NCI-H146 (cell line): ENCODE results near the gene TMPRSS13.

ENCODE experiments used
- DNase-seq: peaks from one replicate; lab custom pipeline; 2025; lab: John Stamatoyannopoulos, UW

Gene TMPRSS13

DNA sequence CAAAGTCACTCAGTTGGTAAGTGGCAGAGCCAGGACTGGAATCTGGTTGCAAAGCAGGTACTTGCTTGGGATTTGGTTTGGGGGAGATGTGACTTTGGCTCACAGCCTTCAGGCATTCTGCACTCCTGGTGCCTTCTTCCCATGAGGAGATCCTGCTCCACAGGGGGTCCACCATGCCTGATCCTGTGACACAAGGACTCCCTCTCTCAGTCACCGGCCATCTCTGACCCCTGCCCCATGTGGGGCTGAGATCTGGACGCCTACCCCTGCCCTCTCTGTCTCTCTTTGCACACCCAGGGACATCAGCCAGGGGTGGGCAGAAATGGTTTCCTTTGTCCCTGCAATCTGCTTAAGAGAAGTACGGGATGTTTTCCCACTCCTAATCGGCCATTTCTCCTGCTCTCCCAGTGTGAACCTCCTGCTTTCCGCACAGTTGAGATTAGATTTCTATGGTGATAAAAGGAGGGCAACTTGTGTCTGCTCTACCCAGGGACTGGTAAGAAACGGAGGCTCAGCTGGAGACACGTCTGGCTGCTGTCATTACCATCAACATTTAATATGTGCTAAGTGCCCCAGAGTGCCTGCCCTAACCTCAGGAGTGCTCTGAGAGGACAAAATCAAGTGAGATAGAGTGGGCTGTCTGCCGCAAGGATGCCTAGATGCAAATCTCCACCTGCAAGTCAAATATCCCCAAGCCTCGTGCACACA lies 41.6 kb downstream of the TMPRSS13 start:
- DNase-seq: peak; percentile 53

- no peak for DNase-seq
Observed at GRCh38 chr11:117885777-117886176, 43.4 kb downstream of the TMPRSS13 start.

GRCh38 chr11:117884994-117885393 lies 44.2 kb downstream of the TMPRSS13 start:
- DNase-seq: no peak

- no peak for DNase-seq
Observed at GRCh38 chr11:117883063-117883462, 46.1 kb downstream of the TMPRSS13 start.

DNA sequence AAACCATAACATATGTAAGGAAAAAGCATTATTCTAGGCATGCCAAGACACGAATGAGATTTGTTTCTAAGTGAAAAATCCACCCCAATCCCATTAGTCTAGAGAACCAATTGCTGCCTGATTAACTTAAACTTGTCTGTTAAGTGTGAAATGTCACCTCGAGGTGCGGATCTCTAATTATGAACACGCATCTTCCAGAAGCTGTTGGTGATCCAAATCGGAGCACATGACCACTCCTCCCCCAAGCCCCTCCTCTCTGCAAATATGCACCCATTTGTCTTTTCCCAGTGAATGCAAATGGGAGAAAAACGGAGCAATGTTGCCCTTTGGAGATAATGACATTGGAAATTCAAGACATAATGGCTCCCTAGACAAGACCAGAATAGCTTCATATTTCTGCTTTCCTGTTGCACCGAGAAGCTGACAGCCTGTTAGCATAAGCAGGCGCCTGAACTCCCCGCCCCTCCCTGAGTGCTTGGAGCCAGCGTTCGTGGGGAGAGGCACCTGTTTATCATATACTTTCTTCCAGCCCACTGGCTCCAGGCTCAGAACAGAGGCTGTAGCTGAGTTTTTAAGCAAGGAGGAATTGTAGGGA lies 46.8 kb downstream of the TMPRSS13 start:
- DNase-seq: peak; percentile 49

GRCh38 chr11:117881217-117881616 lies 48.0 kb downstream of the TMPRSS13 start:
- DNase-seq: no peak

DNA sequence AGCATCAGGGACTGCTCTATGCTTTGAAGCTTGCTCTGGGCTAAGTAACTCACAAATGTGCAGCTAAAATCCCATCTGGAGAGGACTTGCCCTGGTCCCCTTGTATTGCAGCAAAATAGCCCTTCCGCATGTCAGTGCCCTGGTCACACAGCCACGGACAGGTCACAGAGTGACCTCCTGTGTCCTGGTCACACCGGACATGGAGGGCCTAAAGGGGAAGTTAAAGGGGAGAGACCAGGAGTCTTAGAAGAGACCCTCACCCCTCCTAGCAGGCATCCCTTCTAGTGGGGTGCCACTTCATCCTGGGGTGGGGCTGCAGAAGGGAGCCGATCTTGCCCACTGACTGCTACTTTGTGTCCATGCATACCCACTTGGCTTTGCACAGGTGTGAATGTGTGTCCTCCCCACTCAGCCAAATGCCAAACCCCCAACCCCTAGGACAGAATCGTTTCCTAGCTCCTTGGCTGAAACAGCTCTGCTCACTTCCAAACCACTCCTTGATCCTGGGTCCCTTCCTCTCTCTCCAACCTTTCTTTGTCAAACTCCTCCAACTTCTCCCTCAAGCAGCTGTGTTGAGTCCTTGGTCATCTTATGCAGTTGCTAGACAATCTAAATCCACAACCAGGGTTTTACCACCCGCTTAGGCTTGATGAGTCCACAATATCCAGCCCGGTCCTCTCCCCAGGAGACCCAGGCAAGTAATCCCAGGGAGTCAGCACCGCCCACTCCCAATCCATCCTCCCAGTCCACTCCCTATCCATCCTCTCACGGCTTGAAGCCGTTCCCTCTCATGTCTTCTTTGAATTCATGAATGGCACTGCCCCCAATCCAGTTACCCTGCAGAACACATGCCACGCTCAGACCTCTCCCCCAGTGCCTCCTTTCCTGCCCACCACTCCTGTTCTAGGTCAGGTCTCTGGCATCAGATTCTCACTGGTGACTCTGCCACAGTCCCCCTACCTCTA lies 49.4 kb downstream of the TMPRSS13 start:
- no peak for DNase-seq

DNA sequence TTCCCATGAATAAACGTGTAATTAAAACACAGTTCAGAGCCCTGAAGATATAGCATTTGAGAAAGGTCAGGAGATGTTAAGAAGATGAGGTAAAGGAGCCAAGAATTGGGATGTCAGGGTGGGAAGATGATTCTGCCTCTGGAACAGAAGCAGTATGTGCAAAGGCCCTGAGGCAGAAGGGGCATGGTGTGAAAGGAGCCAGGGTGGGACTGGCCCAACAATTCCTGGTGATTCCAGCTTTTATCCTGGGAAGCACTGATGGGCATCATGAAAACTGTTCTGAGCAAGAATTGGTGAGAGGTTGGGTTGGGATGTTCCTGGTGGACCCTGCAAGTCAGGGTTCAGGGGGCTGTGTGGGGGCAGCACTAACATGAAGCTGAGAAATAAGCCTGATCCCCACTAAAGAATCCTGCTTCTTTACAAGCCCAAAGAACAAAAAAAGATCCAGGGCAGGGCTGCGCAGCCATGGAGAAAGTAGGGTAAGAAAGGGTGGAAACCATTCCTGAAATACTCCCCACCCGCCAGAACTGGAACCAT lies 50.2 kb downstream of the TMPRSS13 start:
- no peak for DNase-seq

- no peak for DNase-seq
Observed at GRCh38 chr11:117878314-117878938, 50.8 kb downstream of the TMPRSS13 start.

GRCh38 chr11:117877120-117877784 lies 52.0 kb downstream of the TMPRSS13 start:
- DNase-seq: peak; percentile 69

DNA sequence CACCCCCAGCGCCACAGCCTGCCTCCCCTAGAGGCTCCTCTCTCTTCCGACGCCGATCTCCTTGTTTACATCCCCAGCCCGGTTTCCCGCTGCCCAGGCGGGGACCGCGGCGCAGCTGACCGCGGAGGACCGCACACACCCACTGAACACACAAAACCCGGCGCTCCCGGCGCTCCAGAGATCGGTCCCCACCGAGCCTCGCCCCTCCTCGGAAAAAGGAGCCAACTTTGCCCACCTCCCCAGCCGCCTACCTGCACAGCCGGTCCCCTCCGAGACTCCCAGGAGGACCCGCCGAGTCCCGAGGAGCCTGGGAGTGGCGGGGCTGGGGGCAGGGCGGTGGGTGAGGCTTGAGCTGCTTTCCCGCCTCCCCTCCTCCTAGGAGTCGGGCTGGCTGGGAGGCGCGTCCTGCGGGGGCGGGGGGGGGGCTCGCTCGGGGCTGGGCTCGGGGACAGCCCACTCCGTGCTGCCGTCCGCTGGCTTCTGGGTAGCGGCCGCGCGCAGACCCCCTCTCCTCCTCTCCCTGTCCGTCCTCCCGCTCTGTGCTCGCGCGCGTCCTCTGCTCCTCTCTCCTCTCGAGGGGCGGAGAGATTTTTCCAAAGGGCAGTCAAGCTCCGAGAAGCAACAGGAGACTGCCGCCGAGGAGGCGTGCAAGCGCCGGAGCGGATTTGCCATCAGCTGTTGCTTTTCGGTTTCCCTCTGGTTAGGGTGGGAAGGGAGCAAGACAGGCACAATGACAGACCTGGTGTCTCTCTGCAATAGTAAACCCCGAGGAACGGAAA lies 52.7 kb downstream of the TMPRSS13 start, which contains the start of gene FXYD6:
FXYD6 (minus strand) TSS at position 318 of the 779 bp plus-strand sequence. CDS start 33,882 bp downstream, outside the sequence.
- peak; percentile 88 for DNase-seq

GRCh38 chr11:117876059-117876340 lies 53.2 kb downstream of the TMPRSS13 start:
- no peak for DNase-seq

- DNase-seq: peak; percentile 64
Observed at GRCh38 chr11:117875382-117876058, 53.7 kb downstream of the TMPRSS13 start.

DNA sequence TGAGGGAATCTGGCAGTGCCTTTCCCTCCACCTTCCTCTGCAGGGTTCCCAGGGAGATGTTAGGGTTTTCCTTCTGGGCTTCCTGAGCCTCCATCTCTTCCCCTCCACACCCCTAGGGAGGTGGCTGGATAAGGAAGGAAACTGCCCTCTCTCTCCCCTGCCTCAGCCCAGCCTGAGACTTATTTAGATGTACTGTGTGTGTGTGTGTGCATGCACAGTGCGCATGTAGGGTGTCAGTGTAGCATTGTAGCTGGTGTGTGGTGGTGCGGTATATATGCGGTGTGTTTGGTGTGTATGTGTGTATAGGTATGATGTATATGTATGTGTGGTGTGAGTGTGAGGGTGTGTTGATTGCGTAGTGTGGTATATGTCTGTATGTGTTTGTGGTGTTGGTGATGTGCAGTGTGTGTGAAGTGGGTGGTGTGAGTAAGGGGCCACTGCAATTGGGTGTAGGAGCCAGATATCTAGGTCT lies 54.3 kb downstream of the TMPRSS13 start:
- no peak for DNase-seq

GRCh38 chr11:117874253-117874909 lies 54.8 kb downstream of the TMPRSS13 start:
- peak; percentile 11 for DNase-seq

DNA sequence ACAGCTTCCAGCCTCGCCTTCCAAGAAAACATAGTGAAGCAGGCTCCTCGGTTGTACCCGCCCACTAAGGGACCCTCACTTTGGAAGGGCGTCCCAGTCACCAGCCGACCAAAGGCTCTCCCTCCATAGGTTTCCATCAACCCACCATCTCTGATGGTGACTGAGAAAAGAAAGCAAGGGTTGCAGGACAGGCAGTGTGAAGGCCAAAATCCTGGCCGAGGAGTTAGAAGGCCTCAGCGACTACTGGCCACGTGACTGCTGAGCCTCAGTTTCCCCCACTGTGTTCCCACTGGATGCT lies 55.4 kb downstream of the TMPRSS13 start:
- no peak for DNase-seq

DNA sequence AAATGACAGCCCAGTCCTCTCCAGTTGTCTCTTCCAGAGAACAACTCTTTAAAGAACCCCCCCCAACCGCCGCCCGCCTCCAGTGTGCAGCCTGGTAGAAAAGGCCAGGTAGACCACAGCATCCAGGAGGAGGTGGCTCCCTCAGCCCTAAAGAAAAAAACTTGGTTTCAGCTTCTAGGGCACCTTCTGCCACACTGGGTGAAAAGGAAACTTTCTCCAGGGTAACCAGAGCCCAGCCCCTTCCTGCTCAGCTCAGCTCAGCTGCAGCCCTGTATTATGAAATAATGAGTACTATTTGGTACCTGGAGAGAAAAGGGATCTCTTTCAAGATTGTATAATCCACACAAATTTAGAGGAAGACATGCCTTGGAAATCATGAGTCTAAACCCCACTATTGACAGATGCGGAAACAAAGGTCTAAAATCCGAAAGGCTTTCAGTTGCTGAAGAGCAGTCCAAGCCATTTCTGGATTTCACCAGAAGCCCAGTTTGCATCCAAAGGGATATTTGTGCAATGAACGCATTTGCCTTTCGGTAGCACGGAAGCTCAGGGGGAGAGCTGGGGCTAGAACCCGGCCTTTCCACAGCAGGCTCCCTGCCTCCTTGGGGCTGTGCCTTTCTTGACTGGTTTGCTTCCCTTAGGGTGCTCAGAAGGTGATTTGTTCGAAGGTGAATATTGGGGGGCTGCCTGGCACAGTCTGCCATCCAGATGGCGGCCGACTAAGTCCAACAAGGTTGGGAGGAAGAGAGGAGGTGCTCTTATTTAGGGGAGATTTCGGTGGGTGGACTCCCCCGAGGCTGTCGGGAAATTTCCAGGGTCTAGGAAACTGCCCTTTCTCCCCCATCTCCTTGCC lies 56.0 kb downstream of the TMPRSS13 start:
- no peak for DNase-seq

DNA sequence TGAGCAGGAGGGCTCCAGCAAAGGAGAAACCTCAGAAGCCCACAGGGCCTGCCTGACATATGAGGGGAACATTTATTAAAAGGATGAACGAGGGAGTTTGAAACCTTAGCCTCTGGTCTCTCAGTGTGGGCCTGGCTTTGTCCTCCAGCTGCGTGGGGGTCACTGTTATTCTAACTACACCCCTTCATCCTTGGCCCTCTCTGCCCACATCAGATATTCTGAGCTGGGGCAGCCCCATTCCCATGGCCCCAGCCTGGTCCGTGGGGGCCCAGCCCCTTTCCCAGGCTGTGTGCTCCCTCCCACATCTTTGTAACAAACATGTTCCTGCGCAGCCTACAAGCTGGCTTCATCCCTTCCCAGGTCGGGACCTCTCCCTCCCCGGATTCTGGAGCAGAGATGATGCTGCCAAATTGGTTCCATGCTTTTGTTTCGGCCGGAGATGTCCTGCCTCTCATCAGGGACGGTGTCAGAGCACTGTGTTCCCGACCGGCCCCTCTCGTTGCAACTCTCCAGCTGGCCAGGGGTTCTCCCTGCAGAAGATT lies 56.7 kb downstream of the TMPRSS13 start:
- no peak for DNase-seq
